H1 (cell line): Measurements from ENCODE around the gene TRAPPC3. TPM values are rescaled to one million over a fixed set of nuclear protein-coding genes. Genes with fewer than 3 reads are reported as not detected.

Experiments used
- BACH1 ChIP-seq: IDR thresholded peaks from 2 replicates; pipeline ENCODE4 v1.6.1; 2012; ENCODE audit warnings: low read length, improper control_type of control experiment
- CEBPB ChIP-seq: IDR thresholded peaks from 2 replicates; pipeline ENCODE4 v1.6.1; 2012; ENCODE audit warnings: low read depth, low read length
- CHD1 ChIP-seq: IDR thresholded peaks from 2 replicates; pipeline ENCODE4 v1.6.1; 2012; ENCODE audit warnings: low read depth, low read length, improper control_type of control experiment
- CREB1 ChIP-seq: IDR thresholded peaks from 2 replicates; pipeline ENCODE4 v1.6.1; 2012; ENCODE audit warnings: inconsistent platforms
- CTCF ChIP-seq, 3 experiments: IDR thresholded peaks; 1 replicate in 2 of 3; 2 replicates in 1 of 3; pipeline versions ENCODE4 v1.5.1 to v1.6.1; 2011; ENCODE audit warnings: low read length in 3 of 3, mild to moderate bottlenecking in 3 of 3, inconsistent platforms in 2 of 3, low read depth in 1 of 3, moderate library complexity in 1 of 3; ENCODE audit not compliant: insufficient read depth in 1 of 3; ENCODE audit errors: control extremely low read depth in 1 of 3
- FOSL1 ChIP-seq: IDR thresholded peaks from 2 replicates; pipeline ENCODE4 v1.6.1; 2011; ENCODE audit warnings: mild to moderate bottlenecking, low read depth, low read length, moderate library complexity; ENCODE audit not compliant: insufficient read depth
- GTF2F1 ChIP-seq: IDR thresholded peaks from 2 replicates; pipeline ENCODE4 v1.6.1; 2012; ENCODE audit warnings: low read depth, low read length, improper control_type of control experiment, borderline replicate concordance
- JUN ChIP-seq: IDR thresholded peaks from 2 replicates; pipeline ENCODE4 v1.6.1; 2011; ENCODE audit warnings: low read depth, mild to moderate bottlenecking, improper control_type of control experiment, low read length
- KDM1A ChIP-seq: fragments of 200-600, 300-600 bp; sonication (generic); IDR thresholded peaks from 2 replicates; pipeline ENCODE4 v1.7.1; 2016; ENCODE audit warnings: mild to moderate bottlenecking, low read length, borderline replicate concordance
- KDM4A ChIP-seq: IDR thresholded peaks from one replicate; pipeline ENCODE4 v1.7.1; 2012; ENCODE audit warnings: low read depth, mild to moderate bottlenecking, moderate library complexity, low read length, inconsistent platforms; ENCODE audit not compliant: severe bottlenecking
- NRF1 ChIP-seq: IDR thresholded peaks from 2 replicates; pipeline ENCODE4 v1.6.1; 2011; ENCODE audit warnings: mild to moderate bottlenecking, low read depth, low read length, improper control_type of control experiment
- POLR2A ChIP-seq, 2 experiments: IDR thresholded peaks; 1 replicate in 1 of 2; 2 replicates in 1 of 2; pipeline ENCODE4 v1.6.1; 2011; ENCODE audit warnings: low read depth in 2 of 2, low read length in 2 of 2, mild to moderate bottlenecking in 2 of 2; ENCODE audit errors: control extremely low read depth in 1 of 2
- POU5F1 ChIP-seq: IDR thresholded peaks from 2 replicates; pipeline ENCODE4 v1.6.1; 2011; ENCODE audit warnings: low read depth, mild to moderate bottlenecking, low read length, moderate library complexity
- RAD21 ChIP-seq, 2 experiments: IDR thresholded peaks in 1 of 2; conservative IDR thresholded peaks in 1 of 2; 2 replicates each; pipeline ENCODE4 v1.6.1; 2011; ENCODE audit warnings: low read depth in 2 of 2, low read length in 2 of 2, improper control_type of control experiment in 1 of 2, inconsistent platforms in 1 of 2, mild to moderate bottlenecking in 1 of 2, moderate library complexity in 1 of 2
- RBBP5 ChIP-seq: IDR thresholded peaks from 2 replicates; pipeline ENCODE4 v1.7.1; 2012; ENCODE audit warnings: low read depth, mild to moderate bottlenecking, inconsistent platforms, low read length, moderate library complexity, borderline replicate concordance
- SAP30 ChIP-seq: fragments of 300-600 bp; sonication (generic); IDR thresholded peaks from 2 replicates; pipeline ENCODE4 v1.7.1; 2012; ENCODE audit warnings: low read length, moderate library complexity, mild to moderate bottlenecking, inconsistent platforms; ENCODE audit not compliant: insufficient read depth, insufficient replicate concordance
- SIX5 ChIP-seq: IDR thresholded peaks from 2 replicates; pipeline ENCODE4 v1.6.1; 2011; ENCODE audit warnings: mild to moderate bottlenecking, low read depth, low read length
- SP4 ChIP-seq: IDR thresholded peaks from 2 replicates; pipeline ENCODE4 v1.6.1; 2012; ENCODE audit warnings: low read length, inconsistent platforms
- SRF ChIP-seq: IDR thresholded peaks from 2 replicates; pipeline ENCODE4 v1.6.1; 2011; ENCODE audit warnings: mild to moderate bottlenecking, low read depth, low read length, moderate library complexity
- SUZ12 ChIP-seq: fragments of 200-600 bp; sonication (generic); IDR thresholded peaks from 2 replicates; pipeline ENCODE4 v1.6.1; 2012; ENCODE audit warnings: mild to moderate bottlenecking, inconsistent platforms, low read length, moderate library complexity, mixed read lengths
- TAF7 ChIP-seq: optimal IDR thresholded peaks from 2 replicates; pipeline ENCODE3; 2011; ENCODE audit warnings: low read depth, mild to moderate bottlenecking, inconsistent platforms, low read length, moderate library complexity, borderline replicate concordance
- TBP ChIP-seq: IDR thresholded peaks from 2 replicates; pipeline ENCODE4 v1.6.1; 2011; ENCODE audit warnings: low read depth, low read length, improper control_type of control experiment
- YY1 ChIP-seq: IDR thresholded peaks from 2 replicates; pipeline ENCODE4 v1.6.1; 2011; ENCODE audit warnings: low read depth, mild to moderate bottlenecking, low read length
- polyA plus RNA-seq, 7 experiments: library from polyadenylated mRNA; depleted of rRNA in 3 of 7; stranded (reverse) in 5 of 7; unstranded in 2 of 7; fragments of >200 nt in 5 of 7; fragments of 200-250 nt in 2 of 7; gene quantifications; 1 replicate in 5 of 7; 2 replicates in 1 of 7; 4 replicates in 1 of 7; pipeline versions ENCODE4 v1.2.1 to v1.2.3, GENCODE V29; 2011 to 2013; ENCODE audit warnings: missing spikeins in 2 of 7, mixed read lengths in 2 of 7
- total RNA-seq: library from RNA; stranded (reverse); fragmentation: NEBNext Ultra II Directional; extraction: Animal tissue kit (Norgen Biotek cat#: 25700); gene quantifications from 2 replicates; pipeline ENCODE4 v1.2.1, GENCODE V29; 2021

Gene TRAPPC3
- total and polyA plus RNA-seq, 2 of the 8 experiments (the other 6 are each of a cell fraction or from before 2014, with no cell fraction given), result 47.8 to 51.0 TPM

GRCh38 chr1:36178471-36179219, 29.4 kb upstream of the TRAPPC3 start (continued):
- no peak for TF ChIP-seq CEBPB
- no peak for TF ChIP-seq SRF
- 0 out of 2 replicates have a peak, but pooled peaks have one; percentile 17 for TF ChIP-seq YY1
- TF ChIP-seq BACH1, result no peak
- peak; percentile 86 for TF ChIP-seq KDM4A
- no peak for TF ChIP-seq JUN
- TF ChIP-seq KDM1A, result 0 out of 2 replicates have a peak, but pooled peaks have one; percentile 33
- no peak for TF ChIP-seq CREB1
- TF ChIP-seq SUZ12, result no peak
- TF ChIP-seq POLR2A (IDR thresholded peaks at IDR 0.05; ENCODE audit: control extremely low read depth in 1 of 2, low read depth in 2 of 2, low read length in 2 of 2), result peak; percentile 51; a peak in 2 of 3 replicates
- TF ChIP-seq CHD1, result no peak
- TF ChIP-seq RAD21 (IDR thresholded peaks at IDR 0.05 in 1 of 2, conservative IDR thresholded peaks at IDR 0.05 in 1 of 2; ENCODE audit: low read depth in 2 of 2, low read length in 2 of 2), result peak; percentile 6 to 18; a peak in 1 of 4 replicates
- no peak for TF ChIP-seq FOSL1
- TF ChIP-seq SP4, result no peak
- TF ChIP-seq CTCF (IDR thresholded peaks at IDR 0.05; ENCODE audit: control extremely low read depth in 1 of 3, insufficient read depth in 1 of 3, low read depth in 1 of 3, low read length in 3 of 3), result peak in 1 of 3 experiments; percentile 23; a peak in 1 of 4 replicates
- TF ChIP-seq RBBP5, result 0 out of 2 replicates have a peak, but pooled peaks have one; percentile 44
- no peak for TF ChIP-seq POU5F1
- TF ChIP-seq NRF1, result no peak
- TF ChIP-seq TAF7, result no peak
- no peak for TF ChIP-seq SAP30
- TF ChIP-seq SIX5, result no peak
- peak; percentile 57; the same call in 1 of the 2 replicates for TF ChIP-seq TBP
- TF ChIP-seq GTF2F1, result no peak
